Stimulated activated effector memory CD8-positive, alpha-beta T cell treated with anti-CD3 and anti-CD28 coated beads, Interleukin-12 subunit alpha, Interleukin-12 subunit beta, amount 100 ng/mL, for 72 hours (primary cell): ENCODE measurements around the gene CHCHD6.
A peak's percentile ranks its signal among the peaks of the same experiment; 100 is the strongest.

Source experiments
- ATAC-seq: fragments of 150-1000 bp; cut with Tn5 transposase; 2 replicates; pipeline ENCODE4 v1.10.0; 2021
- DNase-seq, 2 donors: peaks; one replicate each; pipeline ENCODE4 v3.0.0; 2021 to 2022; ENCODE audit warnings: low spot score in 2 of 2
- H3K27ac Mint-ChIP-seq: one replicate; pipeline ENCODE4 v1.8.0; 2022; ENCODE audit warnings: mild to moderate bottlenecking, mixed read lengths
- H3K36me3 Mint-ChIP-seq: one replicate; pipeline ENCODE4 v1.8.0; 2022; ENCODE audit warnings: mild to moderate bottlenecking, mixed read lengths
- H3K4me1 Mint-ChIP-seq: one replicate; pipeline ENCODE4 v1.8.0; 2022; ENCODE audit warnings: mixed read lengths
- H3K4me3 Mint-ChIP-seq: one replicate; pipeline ENCODE4 v1.8.0; 2022; ENCODE audit warnings: mild to moderate bottlenecking, mixed read lengths
- H3K9me3 Mint-ChIP-seq: one replicate; pipeline ENCODE4 v1.8.0; 2022; ENCODE audit warnings: mixed read lengths

CHCHD6 gene

DNA sequence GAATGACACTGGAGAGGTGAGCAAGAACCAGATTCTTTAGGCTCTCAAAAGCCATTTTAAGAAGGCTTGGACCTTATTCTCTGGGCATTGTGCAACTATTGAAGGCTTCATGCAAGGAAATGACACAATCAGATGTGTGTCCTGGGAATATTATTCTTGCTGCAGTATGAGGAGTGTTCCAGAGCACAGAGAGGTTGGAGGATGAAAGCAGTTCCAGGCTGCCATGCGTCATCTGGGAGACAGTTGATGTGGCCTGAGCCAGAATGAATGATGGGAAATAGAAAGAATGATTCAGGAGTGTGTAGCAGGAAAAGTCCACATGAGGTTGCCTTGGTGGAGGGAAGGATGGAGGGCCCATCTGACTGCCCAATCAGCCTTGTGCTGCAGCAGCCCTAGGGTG, 123.1 kb downstream of the CHCHD6 start:
- H3K4me3 Mint-ChIP-seq = no peak overlapping the region
- DNase-seq (no peak), ATAC-seq (no peak)
- no peaks in the 10 kb centered on the region for H3K9me3 Mint-ChIP-seq
- H3K4me1 Mint-ChIP-seq = peaks cover 7% of the 10 kb centered on the region
- H3K27ac Mint-ChIP-seq = no peak overlapping the region
- H3K36me3 Mint-ChIP-seq = no peaks in the 10 kb centered on the region

- Mint-ChIP-seq H3K4me3 (no peak overlapping the region), H3K9me3 (no peaks in the 10 kb centered on the region), H3K4me1 (peaks cover 7% of the 10 kb centered on the region), H3K36me3 (no peaks in the 10 kb centered on the region), H3K27ac (peak overlapping the region; percentile 38)
- DNase-seq = no peak
- no peak for ATAC-seq
Measured at GRCh38 chr3:126828306-126828705, 124.3 kb downstream of the CHCHD6 start.

DNA sequence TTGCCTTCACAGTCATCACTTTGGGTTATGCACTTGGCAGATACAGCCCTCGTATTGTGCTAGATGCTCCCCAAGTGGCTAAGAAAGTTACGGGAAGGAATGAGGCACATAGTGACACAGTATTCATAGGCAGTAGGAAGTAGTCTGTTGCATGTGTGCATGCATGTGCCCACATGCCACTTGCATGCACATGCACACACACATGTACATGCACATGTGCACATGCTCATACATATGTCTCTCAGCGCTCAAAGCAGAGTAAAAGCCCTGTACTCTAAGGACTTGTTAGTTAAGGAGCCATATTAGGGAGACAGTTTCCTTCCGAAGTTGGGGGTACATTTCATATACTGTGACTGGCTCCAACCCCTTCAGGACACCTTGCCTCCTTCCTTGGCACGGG, 128.9 kb downstream of the CHCHD6 start:
- no peak for ATAC-seq
- H3K4me1 Mint-ChIP-seq = peaks cover 7% of the 10 kb centered on the region
- H3K9me3 Mint-ChIP-seq = no peaks in the 10 kb centered on the region
- no peaks in the 10 kb centered on the region for H3K36me3 Mint-ChIP-seq
- DNase-seq = no peak
- H3K4me3 Mint-ChIP-seq = no peak overlapping the region
- no peak overlapping the region for H3K27ac Mint-ChIP-seq

DNA sequence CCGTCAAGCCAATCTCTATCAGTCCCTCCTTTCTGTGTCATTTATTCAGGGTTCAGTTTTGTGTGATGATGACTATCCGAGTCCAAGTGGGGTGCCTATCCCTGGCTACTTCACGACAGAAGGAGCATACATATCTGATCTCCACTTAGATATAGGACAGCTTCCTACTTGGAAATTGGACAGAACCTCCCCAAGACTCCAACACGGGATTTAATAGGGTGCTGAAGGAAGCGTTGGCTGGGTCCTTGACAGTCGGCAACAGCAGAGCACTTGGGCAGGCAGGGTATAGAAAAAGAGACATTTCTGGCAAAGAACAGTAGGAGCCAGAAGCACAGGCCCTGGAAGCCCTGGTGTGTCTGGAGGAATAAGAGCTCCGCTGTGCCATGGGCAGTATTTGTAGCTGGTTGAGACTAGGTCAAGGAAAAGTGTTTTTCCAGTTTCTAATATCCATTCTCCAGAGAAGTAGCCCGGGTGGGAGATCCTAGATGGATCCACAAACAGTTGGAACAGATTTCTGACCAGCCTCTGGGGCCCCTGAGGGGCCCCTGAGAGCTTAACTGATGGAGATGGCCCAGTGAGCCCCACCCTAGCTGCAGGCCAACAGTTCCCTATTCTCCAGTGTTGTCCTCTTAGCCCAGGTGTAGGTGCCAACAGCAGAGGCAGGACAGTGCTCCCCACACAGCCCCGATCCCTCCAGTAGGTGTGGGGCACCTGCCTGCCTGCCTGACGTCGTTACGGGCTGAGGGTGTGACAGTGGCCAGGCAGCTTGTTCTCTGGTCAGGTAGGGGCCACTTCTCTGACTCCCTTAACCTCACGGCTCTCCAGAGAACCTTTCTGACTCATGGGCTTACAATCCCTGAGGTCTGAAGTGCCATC, 130.8 kb downstream of the CHCHD6 start:
- no peaks in the 10 kb centered on the region for H3K9me3 Mint-ChIP-seq
- no peak overlapping the region for H3K27ac Mint-ChIP-seq
- no peak overlapping the region for H3K4me3 Mint-ChIP-seq
- DNase-seq (no peak), ATAC-seq (no peak)
- H3K36me3 Mint-ChIP-seq = no peaks in the 10 kb centered on the region
- H3K4me1 Mint-ChIP-seq = no peaks in the 10 kb centered on the region

DNA sequence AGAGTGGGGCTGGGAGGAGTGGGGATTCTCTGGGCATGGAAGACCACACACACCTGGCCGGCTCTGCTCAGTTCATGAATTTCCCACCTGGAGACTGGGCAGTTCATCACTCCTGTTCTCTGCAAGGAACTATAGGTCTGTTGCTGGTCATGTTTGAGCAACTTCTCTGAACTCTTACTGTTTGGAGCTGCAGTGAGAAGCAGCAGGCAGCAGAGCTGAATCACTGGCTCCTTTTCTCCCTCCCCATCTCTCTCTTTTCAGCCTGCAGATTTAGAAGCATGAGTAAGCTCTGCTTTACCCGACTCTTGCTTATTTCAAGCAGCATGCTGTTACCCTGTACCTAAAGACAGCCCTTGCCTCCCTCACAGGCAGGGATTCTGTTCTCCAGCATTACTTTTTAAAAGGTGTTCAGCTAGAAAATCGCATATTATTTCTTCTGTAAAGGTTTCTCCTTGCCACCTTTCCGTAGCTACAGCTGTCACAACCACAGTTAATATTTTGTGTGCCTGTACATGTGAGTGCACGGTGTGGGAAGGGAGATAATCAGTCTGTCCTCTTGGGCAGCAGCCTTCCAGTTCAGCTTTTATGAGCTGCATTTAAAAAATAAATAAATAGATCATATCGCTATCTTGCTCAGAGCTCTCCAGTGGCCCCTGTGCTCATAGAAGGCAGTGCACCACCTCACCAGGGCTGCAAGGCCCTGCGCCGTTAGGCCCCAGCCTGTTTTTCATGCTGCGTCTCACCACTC, 131.6 kb downstream of the CHCHD6 start:
- H3K9me3 Mint-ChIP-seq = no peaks in the 10 kb centered on the region
- H3K4me3 Mint-ChIP-seq = no peak overlapping the region
- no peaks in the 10 kb centered on the region for H3K36me3 Mint-ChIP-seq
- H3K27ac Mint-ChIP-seq = no peak overlapping the region
- ATAC-seq (no peak), DNase-seq (no peak)
- no peaks in the 10 kb centered on the region for H3K4me1 Mint-ChIP-seq

GRCh38 chr3:126836220-126836860, 132.3 kb downstream of the CHCHD6 start:
- Mint-ChIP-seq H3K4me3 (no peak overlapping the region), H3K4me1 (no peaks in the 10 kb centered on the region), H3K9me3 (no peaks in the 10 kb centered on the region), H3K36me3 (no peaks in the 10 kb centered on the region), H3K27ac (no peak overlapping the region)
- DNase-seq (no peak), ATAC-seq (no peak)

GRCh38 chr3:126837773-126838172, 133.7 kb downstream of the CHCHD6 start:
- peak in 1 of 2 donors; percentile 36 for DNase-seq
- Mint-ChIP-seq H3K9me3 (no peaks in the 10 kb centered on the region), H3K36me3 (no peaks in the 10 kb centered on the region), H3K4me1 (no peaks in the 10 kb centered on the region), H3K4me3 (no peak overlapping the region), H3K27ac (no peak overlapping the region)
- no peak for ATAC-seq

GRCh38 chr3:126845920-126846715, 142.1 kb downstream of the CHCHD6 start:
- Mint-ChIP-seq H3K36me3 (no peaks in the 10 kb centered on the region), H3K9me3 (no peaks in the 10 kb centered on the region), H3K4me1 (no peaks in the 10 kb centered on the region), H3K4me3 (no peak overlapping the region), H3K27ac (no peak overlapping the region)
- peak in 1 of 2 donors; percentile 7 for DNase-seq
- no peak for ATAC-seq

DNA sequence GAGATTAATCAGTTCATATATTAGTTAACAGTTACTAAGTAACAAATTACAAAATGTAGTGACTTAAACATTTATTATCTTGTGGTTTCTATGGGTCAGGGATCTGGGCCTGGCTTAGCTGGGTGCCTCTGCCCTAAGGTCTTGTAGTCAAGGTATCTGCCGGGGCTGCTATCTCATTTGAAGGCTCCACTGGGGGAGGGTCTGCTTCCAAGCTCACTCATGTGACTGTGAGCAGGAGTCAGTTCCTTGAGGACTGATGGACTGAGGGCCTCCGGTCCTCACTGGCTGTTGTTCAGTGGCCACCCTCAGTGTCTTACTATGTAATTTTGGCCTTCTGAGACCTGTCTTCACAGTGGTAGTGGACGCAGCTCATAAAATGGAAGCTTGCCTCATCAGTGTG, 143.0 kb downstream of the CHCHD6 start:
- H3K4me1 Mint-ChIP-seq = no peaks in the 10 kb centered on the region

DNA sequence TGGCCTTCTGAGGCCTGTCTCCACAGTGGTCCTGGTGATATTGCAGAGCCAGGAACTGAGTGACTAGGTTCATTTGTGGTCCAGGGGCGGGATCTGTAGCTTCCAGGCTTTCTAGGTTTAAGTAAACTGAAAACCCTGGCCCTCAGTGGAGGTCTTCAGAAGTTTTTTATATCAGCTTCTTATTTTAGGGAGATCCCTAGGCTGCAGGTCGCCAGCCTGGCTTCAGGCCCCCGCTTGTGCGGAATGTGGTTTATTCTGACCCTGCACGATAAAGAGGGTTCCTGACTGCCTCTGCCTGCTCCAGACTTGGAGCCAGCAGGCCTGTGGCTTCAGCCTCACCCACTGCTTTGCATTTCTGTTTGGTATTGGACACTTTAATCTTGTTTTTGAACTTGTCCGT, 145.0 kb downstream of the CHCHD6 start:
- Mint-ChIP-seq H3K4me3 (no peak overlapping the region), H3K27ac (no peak overlapping the region), H3K9me3 (no peaks in the 10 kb centered on the region), H3K4me1 (no peaks in the 10 kb centered on the region), H3K36me3 (no peaks in the 10 kb centered on the region)
- no peak for ATAC-seq
- DNase-seq = no peak

More for the DNA sequence above, 143.0 kb downstream of the CHCHD6 start:
- peak in 1 of 2 donors; percentile 17 for DNase-seq
- ATAC-seq = no peak
- H3K4me3 Mint-ChIP-seq = no peak overlapping the region
- H3K36me3 Mint-ChIP-seq = no peaks in the 10 kb centered on the region
- H3K9me3 Mint-ChIP-seq = no peaks in the 10 kb centered on the region
- no peak overlapping the region for H3K27ac Mint-ChIP-seq

DNA sequence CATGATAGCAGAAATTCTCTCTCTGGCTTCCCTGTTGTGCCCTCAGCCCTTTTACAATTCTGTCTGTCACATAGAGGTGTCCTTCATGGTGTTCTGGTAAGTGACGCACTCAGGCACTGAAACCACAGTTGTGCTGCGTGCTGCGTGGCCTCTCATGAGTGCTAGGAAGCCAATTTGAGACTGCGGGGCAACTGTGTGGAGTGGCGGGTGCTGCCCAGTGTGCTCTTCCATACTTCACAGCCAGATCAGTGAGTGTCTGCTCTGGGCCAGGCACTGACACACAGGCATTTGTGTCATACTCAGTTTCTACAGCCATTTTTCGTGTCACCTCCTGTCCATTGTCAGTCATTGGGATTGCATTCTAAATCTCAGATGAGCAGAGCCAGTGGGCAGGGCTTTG, 145.7 kb downstream of the CHCHD6 start:
- no peak overlapping the region for H3K4me3 Mint-ChIP-seq
- H3K36me3 Mint-ChIP-seq = no peaks in the 10 kb centered on the region
- H3K9me3 Mint-ChIP-seq = no peaks in the 10 kb centered on the region
- no peak overlapping the region for H3K27ac Mint-ChIP-seq
- ATAC-seq (no peak), DNase-seq (no peak)
- H3K4me1 Mint-ChIP-seq = no peaks in the 10 kb centered on the region

GRCh38 chr3:126850370-126851085, 146.5 kb downstream of the CHCHD6 start:
- ATAC-seq (no peak), DNase-seq (no peak)
- Mint-ChIP-seq H3K4me1 (no peaks in the 10 kb centered on the region), H3K27ac (no peak overlapping the region), H3K36me3 (no peaks in the 10 kb centered on the region), H3K4me3 (no peak overlapping the region), H3K9me3 (no peaks in the 10 kb centered on the region)

GRCh38 chr3:126851382-126851781, 147.3 kb downstream of the CHCHD6 start:
- no peak overlapping the region for H3K27ac Mint-ChIP-seq
- H3K4me3 Mint-ChIP-seq = no peak overlapping the region
- no peaks in the 10 kb centered on the region for H3K9me3 Mint-ChIP-seq
- H3K36me3 Mint-ChIP-seq = no peaks in the 10 kb centered on the region
- no peaks in the 10 kb centered on the region for H3K4me1 Mint-ChIP-seq
- DNase-seq (no peak), ATAC-seq (no peak)

- Mint-ChIP-seq H3K4me3 (no peak overlapping the region), H3K9me3 (no peaks in the 10 kb centered on the region), H3K27ac (no peak overlapping the region), H3K36me3 (no peaks in the 10 kb centered on the region), H3K4me1 (no peaks in the 10 kb centered on the region)
- no peak for ATAC-seq
- no peak for DNase-seq
Measured at GRCh38 chr3:126851934-126852333, 147.9 kb downstream of the CHCHD6 start.
